MCF 10A (cell line): ENCODE data around the gene TPGS1. TPM values are rescaled to one million over a fixed set of nuclear protein-coding genes. Genes with fewer than 3 reads are reported as not detected.

Experiments used
- BruUV-seq: library from RNA; stranded (reverse); fragments of 400-500 nt; replicated peaks from 2 replicates; lab custom pipeline; 2021; lab: Mats Ljungman, UMichigan
- CTCF ChIA-PET: fragments of 300-600 bp; sonication (Branson Sonifier 250); formaldehyde crosslinking; extraction: SDS; loops from one replicate; lab custom pipeline; 2021; ENCODE audit warnings: antibody characterized with exemption, inconsistent platforms; lab: Yijun Ruan, JAX
- POLR2A ChIA-PET: fragments of 300-600, 350-650 bp; sonication (Branson Sonifier 250); formaldehyde crosslinking; extraction: SDS; loops from one replicate; lab custom pipeline; 2020; ENCODE audit warnings: antibody characterized with exemption, inconsistent platforms; lab: Yijun Ruan, JAX
- DNase-seq: peaks from one replicate; pipeline ENCODE4 v3.0.0-alpha.2; 2018; ENCODE audit not compliant: unreplicated experiment
- H3K27ac Mint-ChIP-seq: one replicate; pipeline ENCODE4 v1.8.0; 2022; ENCODE audit warnings: mild to moderate bottlenecking, low read depth, mixed read lengths; ENCODE audit not compliant: unreplicated experiment
- H3K27me3 Mint-ChIP-seq: one replicate; pipeline ENCODE4 v1.8.0; 2022; ENCODE audit warnings: mixed read lengths; ENCODE audit not compliant: insufficient read depth, unreplicated experiment
- H3K36me3 Mint-ChIP-seq: one replicate; pipeline ENCODE4 v1.8.0; 2022; ENCODE audit warnings: mild to moderate bottlenecking, moderate library complexity, mixed read lengths; ENCODE audit not compliant: insufficient read depth, unreplicated experiment
- H3K4me1 Mint-ChIP-seq: one replicate; pipeline ENCODE4 v1.8.0; 2022; ENCODE audit warnings: mixed read lengths; ENCODE audit not compliant: insufficient read depth, unreplicated experiment
- H3K4me3 Mint-ChIP-seq: one replicate; pipeline ENCODE4 v1.8.0; 2022; ENCODE audit warnings: mild to moderate bottlenecking, moderate library complexity, mixed read lengths; ENCODE audit not compliant: unreplicated experiment
- H3K9me3 Mint-ChIP-seq: one replicate; pipeline ENCODE4 v1.8.0; 2022; ENCODE audit warnings: mixed read lengths; ENCODE audit not compliant: unreplicated experiment
- CTCF ChIP-seq: fragments of 200-600 bp; IDR thresholded peaks from one replicate; pipeline ENCODE4 v1.8.0; 2022; ENCODE audit warnings: antibody characterized with exemption, mild to moderate bottlenecking; ENCODE audit not compliant: unreplicated experiment
- intact Hi-C: fragments of 100-400 bp; cut with micrococcal nuclease; formaldehyde crosslinking; loops from 2 replicates; pipeline ENCODE4 v1.14.1; 2022
- total RNA-seq: library from RNA; stranded (reverse); gene quantifications from 2 replicates; pipeline ENCODE4 v1.2.3, GENCODE V29; 2022

TPGS1 gene
- total RNA-seq, 1 experiment from 2014 or later, result 11.9 TPM

GRCh38 chr19:518598-519231 is 11.4 kb downstream of the TPGS1 start:
- intact Hi-C loops, result no loop called here
- DNase-seq, result no peak
- ChIA-PET CTCF (no interaction called here), POLR2A (no interaction called here)
- H3K27ac Mint-ChIP-seq, result no peak overlapping the region
- no peak for TF ChIP-seq CTCF
- no peaks in the 10 kb centered on the region for H3K4me1 Mint-ChIP-seq
- no peaks in the 10 kb centered on the region for H3K27me3 Mint-ChIP-seq
- BruUV-seq, result no TSS peak
- no peak overlapping the region for H3K4me3 Mint-ChIP-seq
- peaks cover 7% of the 10 kb centered on the region for H3K36me3 Mint-ChIP-seq
- no peaks in the 10 kb centered on the region for H3K9me3 Mint-ChIP-seq

- Mint-ChIP-seq H3K4me1 (no peaks in the 10 kb centered on the region), H3K36me3 (peaks cover 7% of the 10 kb centered on the region), H3K9me3 (no peaks in the 10 kb centered on the region), H3K27ac (no peak overlapping the region), H3K27me3 (no peaks in the 10 kb centered on the region), H3K4me3 (no peak overlapping the region)
- BruUV-seq, result no TSS peak
- intact Hi-C loops, result no loop called here
- ChIA-PET CTCF (interaction anchor here (0.6 kb wide), 1 partner anchor 10 kb away, joined by 3 read pairs; no protein-coding TSS in a partner anchor), POLR2A (interaction anchor here (3.8 kb wide), 1 partner anchor 12 kb away, joined by 13 read pairs; the partner anchor contains the start of gene CDC34)
- DNase-seq, result no peak
- no peak for TF ChIP-seq CTCF
These were observed 12.2 kb downstream of the TPGS1 start for GRCh38 chr19:519449-519865.

- no peak overlapping the region for H3K27ac Mint-ChIP-seq
- H3K36me3 Mint-ChIP-seq, result peaks cover 7% of the 10 kb centered on the region
- POLR2A ChIA-PET, result interaction anchor here (0.7 to 3.8 kb wide), 2 partner anchors 8 to 28 kb away, joined by 3 to 13 read pairs; partner anchors contain the start of gene CDC34
- CTCF ChIA-PET, result interaction anchor here (0.6 to 3.1 kb wide), 2 partner anchors 12 to 17 kb away, joined by 3 to 24 read pairs; no protein-coding TSS in a partner anchor
- H3K4me3 Mint-ChIP-seq, result no peak overlapping the region
- TF ChIP-seq CTCF, result no peak
- no peaks in the 10 kb centered on the region for H3K4me1 Mint-ChIP-seq
- DNase-seq, result no peak
- intact Hi-C loops, result no loop called here
- BruUV-seq, result no TSS peak
- no peaks in the 10 kb centered on the region for H3K9me3 Mint-ChIP-seq
- H3K27me3 Mint-ChIP-seq, result no peaks in the 10 kb centered on the region
These were observed 15.4 kb downstream of the TPGS1 start for GRCh38 chr19:522726-523125.

- Mint-ChIP-seq H3K36me3 (peaks cover 7% of the 10 kb centered on the region), H3K27ac (no peak overlapping the region), H3K4me1 (no peaks in the 10 kb centered on the region), H3K9me3 (no peaks in the 10 kb centered on the region), H3K27me3 (no peaks in the 10 kb centered on the region), H3K4me3 (no peak overlapping the region)
- no peak for DNase-seq
- intact Hi-C loops, result no loop called here
- ChIA-PET POLR2A (interaction anchor here (1.3 kb wide), 1 partner anchor 9 kb away, joined by 4 read pairs; no protein-coding TSS in a partner anchor), CTCF (interaction anchor here (1.2 kb wide), 1 partner anchor 14 kb away, joined by 6 read pairs; no protein-coding TSS in a partner anchor)
- BruUV-seq, result no TSS peak
- no peak for TF ChIP-seq CTCF
These were observed 16.9 kb downstream of the TPGS1 start for GRCh38 chr19:524062-524674.
